DOHH2 (cell line): Measurements from ENCODE around the gene SYNDIG1.

Source experiments
- EZH2phosphoT487 ChIP-seq: fragments of 200-600 bp; sonication (generic); IDR thresholded peaks from 2 replicates; pipeline ENCODE4 v1.6.1; 2017; ENCODE audit warnings: borderline replicate concordance, mild to moderate bottlenecking, antibody characterized with exemption, low read length, moderate library complexity, mixed read lengths
- TF ChIP-seq, protein P1 (sequence below): fragments of 200-600 bp; sonication (generic); IDR thresholded peaks from one replicate; pipeline ENCODE4 v1.5.1; 2014; ENCODE audit warnings: antibody characterized with exemption, mild to moderate bottlenecking, low read depth, low read length; ENCODE audit not compliant: poor library complexity, severe bottlenecking

DNA sequence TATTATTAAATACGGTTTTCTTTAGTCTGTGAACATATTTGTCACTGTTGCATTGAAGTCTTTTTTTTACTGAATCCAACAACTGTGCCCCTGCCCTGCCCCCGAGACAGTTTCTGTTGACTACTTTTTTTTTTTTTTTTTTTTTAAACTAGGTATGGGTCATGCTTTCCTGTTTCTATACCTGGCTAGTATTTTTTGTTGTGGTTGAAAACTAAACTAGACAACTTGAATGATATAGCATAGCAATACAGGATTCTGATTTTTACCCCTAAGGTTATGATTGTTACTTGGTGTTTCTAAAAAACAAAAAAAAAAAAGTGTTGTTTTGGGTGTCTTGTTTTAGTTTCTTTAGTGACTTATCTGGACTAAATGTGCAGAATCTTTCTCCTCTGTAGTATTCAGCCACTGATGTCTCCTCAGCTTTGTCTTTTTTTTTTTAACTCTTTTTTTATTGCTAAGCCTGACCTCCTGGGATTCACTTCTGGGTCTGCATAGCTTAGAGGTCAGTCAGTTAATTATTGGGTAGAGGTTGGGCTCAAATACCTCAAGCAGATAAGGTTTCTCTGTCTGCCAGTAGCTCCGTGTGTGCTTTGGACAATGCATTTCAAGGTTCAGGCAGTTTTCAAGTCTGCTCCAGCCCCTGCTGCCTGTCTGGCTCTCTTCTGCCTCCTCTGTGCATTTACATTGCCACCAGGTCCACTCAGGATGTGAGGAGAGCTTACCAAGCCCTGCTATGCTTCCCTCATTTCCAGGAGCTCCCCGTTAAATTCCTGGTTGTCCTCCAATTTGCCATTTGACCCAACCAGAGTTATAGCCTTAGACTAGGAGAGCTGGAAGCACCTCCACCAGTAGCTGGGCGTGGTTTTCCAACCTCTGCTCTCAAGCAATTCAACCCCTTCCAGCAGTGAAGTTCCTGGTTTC is 91.4 kb downstream of the SYNDIG1 start:
- TF ChIP-seq, protein P1, sequence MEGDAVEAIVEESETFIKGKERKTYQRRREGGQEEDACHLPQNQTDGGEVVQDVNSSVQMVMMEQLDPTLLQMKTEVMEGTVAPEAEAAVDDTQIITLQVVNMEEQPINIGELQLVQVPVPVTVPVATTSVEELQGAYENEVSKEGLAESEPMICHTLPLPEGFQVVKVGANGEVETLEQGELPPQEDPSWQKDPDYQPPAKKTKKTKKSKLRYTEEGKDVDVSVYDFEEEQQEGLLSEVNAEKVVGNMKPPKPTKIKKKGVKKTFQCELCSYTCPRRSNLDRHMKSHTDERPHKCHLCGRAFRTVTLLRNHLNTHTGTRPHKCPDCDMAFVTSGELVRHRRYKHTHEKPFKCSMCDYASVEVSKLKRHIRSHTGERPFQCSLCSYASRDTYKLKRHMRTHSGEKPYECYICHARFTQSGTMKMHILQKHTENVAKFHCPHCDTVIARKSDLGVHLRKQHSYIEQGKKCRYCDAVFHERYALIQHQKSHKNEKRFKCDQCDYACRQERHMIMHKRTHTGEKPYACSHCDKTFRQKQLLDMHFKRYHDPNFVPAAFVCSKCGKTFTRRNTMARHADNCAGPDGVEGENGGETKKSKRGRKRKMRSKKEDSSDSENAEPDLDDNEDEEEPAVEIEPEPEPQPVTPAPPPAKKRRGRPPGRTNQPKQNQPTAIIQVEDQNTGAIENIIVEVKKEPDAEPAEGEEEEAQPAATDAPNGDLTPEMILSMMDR, result no peak
- no peak for TF ChIP-seq EZH2phosphoT487
